Peyer's patch (tissue), 4 donors: ENCODE results near the gene KDM2B.

Experiments
- POLR2A ChIP-seq, 2 donors: fragments of 450-650 bp; IDR thresholded peaks; one replicate each; pipeline ENCODE4 v1.5.1; 2017; ENCODE audit warnings: antibody characterized with exemption in 2 of 2, mild to moderate bottlenecking in 2 of 2, moderate library complexity in 2 of 2
- TF ChIP-seq, protein P1 (sequence below), 6 experiments: fragments of 450-650 bp in 4 of 6; fragments of 200-600 bp in 2 of 6; sonication (generic) in 1 of 6; IDR thresholded peaks; one replicate each; pipeline ENCODE4 v1.5.1; 2017 to 2019; ENCODE audit warnings: antibody characterized with exemption in 6 of 6, mild to moderate bottlenecking in 3 of 6, moderate library complexity in 1 of 6

DNA sequence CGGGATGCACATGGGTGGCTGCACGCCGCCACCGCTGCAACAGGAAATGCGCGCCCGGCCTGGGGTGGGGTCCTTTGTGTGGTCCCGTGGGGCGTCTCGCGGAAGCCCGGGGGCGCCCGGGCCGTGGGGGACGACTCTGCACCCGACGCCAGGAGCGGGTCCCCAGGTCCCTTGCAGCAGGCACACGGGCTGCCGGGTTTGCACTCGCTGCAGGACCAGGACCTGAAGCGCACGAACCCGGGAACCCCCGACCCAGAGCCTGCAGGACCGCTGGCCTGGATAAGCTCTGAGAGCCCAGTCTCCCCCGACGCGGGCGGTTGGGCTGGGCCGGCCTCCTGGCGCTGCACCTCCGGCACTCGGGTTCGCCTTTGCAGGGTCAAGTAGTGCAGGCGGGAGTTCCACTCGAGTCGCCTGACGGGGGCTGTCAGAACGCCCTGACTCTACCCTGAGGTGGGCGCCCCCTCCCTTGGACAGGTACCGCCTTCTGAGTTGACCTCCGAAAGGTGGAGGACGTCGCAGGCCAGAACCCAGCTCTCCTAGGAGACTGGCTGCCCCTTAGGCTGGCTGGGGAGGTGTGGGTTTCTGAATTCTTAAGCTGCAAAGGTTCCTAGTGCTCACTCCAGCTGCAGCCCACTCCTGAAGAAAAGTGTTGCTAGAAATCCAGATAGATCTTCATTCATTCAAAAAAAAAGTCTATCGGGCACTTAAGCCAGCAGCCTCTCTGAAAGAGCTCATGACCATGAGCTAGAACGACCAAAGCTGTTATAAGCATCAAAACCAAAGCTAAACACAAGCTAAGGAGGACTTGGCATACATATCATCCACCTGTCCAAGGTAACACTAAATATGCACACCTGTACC is 113.0 kb downstream of the KDM2B start:
- TF ChIP-seq, protein P1, sequence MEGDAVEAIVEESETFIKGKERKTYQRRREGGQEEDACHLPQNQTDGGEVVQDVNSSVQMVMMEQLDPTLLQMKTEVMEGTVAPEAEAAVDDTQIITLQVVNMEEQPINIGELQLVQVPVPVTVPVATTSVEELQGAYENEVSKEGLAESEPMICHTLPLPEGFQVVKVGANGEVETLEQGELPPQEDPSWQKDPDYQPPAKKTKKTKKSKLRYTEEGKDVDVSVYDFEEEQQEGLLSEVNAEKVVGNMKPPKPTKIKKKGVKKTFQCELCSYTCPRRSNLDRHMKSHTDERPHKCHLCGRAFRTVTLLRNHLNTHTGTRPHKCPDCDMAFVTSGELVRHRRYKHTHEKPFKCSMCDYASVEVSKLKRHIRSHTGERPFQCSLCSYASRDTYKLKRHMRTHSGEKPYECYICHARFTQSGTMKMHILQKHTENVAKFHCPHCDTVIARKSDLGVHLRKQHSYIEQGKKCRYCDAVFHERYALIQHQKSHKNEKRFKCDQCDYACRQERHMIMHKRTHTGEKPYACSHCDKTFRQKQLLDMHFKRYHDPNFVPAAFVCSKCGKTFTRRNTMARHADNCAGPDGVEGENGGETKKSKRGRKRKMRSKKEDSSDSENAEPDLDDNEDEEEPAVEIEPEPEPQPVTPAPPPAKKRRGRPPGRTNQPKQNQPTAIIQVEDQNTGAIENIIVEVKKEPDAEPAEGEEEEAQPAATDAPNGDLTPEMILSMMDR (IDR thresholded peaks at IDR 0.05): no peak
- no peak for TF ChIP-seq POLR2A (IDR thresholded peaks at IDR 0.05)
